ENCODE measurements around the gene LRP1B. TPM values are rescaled to one million over a fixed set of nuclear protein-coding genes. Genes with fewer than 3 reads are reported as not detected.
"Not testable (repeated sequence)": the region's sequence is repeated elsewhere in the genome, so short reads cannot be mapped to it uniquely, and the experiment has no call there.

LRP1B gene
- polyA plus RNA-seq, 1 donor: 1.1 TPM

GRCh38 chr2:141311430-141311829 lies 819.4 kb downstream of the LRP1B start:
- DNase-seq: no peak

- no peak for DNase-seq
Observed at GRCh38 chr2:141306368-141306767, 824.4 kb downstream of the LRP1B start.

GRCh38 chr2:141301551-141301950 lies 829.3 kb downstream of the LRP1B start:
- no peak for DNase-seq

GRCh38 chr2:141280037-141280436 lies 850.8 kb downstream of the LRP1B start:
- DNase-seq: no peak

GRCh38 chr2:141271346-141271745 lies 859.5 kb downstream of the LRP1B start:
- DNase-seq: no peak

- no peak for DNase-seq
Observed at GRCh38 chr2:141264848-141265247, 866.0 kb downstream of the LRP1B start.

- DNase-seq: no peak
Observed at GRCh38 chr2:141260911-141261310, 869.9 kb downstream of the LRP1B start.

- DNase-seq: no peak
Observed at GRCh38 chr2:141259683-141260082, 871.1 kb downstream of the LRP1B start.

GRCh38 chr2:141242008-141242407 lies 888.8 kb downstream of the LRP1B start:
- DNase-seq: no peak

- DNase-seq: no peak
Observed at GRCh38 chr2:141226560-141226959, 904.3 kb downstream of the LRP1B start.

GRCh38 chr2:141207036-141207385 lies 923.8 kb downstream of the LRP1B start:
- DNase-seq: no peak

- no peak for DNase-seq
Observed at GRCh38 chr2:141201016-141201565, 929.7 kb downstream of the LRP1B start.

- no peak for DNase-seq
Observed at GRCh38 chr2:141200191-141200590, 930.6 kb downstream of the LRP1B start.

- no peak for DNase-seq
Observed at GRCh38 chr2:141199711-141200110, 931.1 kb downstream of the LRP1B start.

- DNase-seq: no peak
Observed at GRCh38 chr2:141195087-141195486, 935.7 kb downstream of the LRP1B start.

- DNase-seq: no peak
Observed at GRCh38 chr2:141187075-141187439, 943.8 kb downstream of the LRP1B start.

- no peak for DNase-seq
Observed at GRCh38 chr2:141186413-141187074, 944.3 kb downstream of the LRP1B start.

GRCh38 chr2:141182246-141182645 lies 948.6 kb downstream of the LRP1B start:
- DNase-seq: no peak

- DNase-seq: not testable (repeated sequence)
Observed at GRCh38 chr2:141169117-141169516, 961.7 kb downstream of the LRP1B start.

GRCh38 chr2:141162314-141162713 lies 968.5 kb downstream of the LRP1B start:
- no peak for DNase-seq

- DNase-seq: no peak
Observed at GRCh38 chr2:141151611-141152286, 979.1 kb downstream of the LRP1B start.

GRCh38 chr2:141142025-141142424 lies 988.8 kb downstream of the LRP1B start:
- no peak for DNase-seq

- DNase-seq: no peak
Observed at GRCh38 chr2:141137122-141137693, 993.6 kb downstream of the LRP1B start.
